ENCODE measurements around the gene FADS2. TPM values are rescaled to one million over a fixed set of nuclear protein-coding genes. Genes with fewer than 3 reads are reported as not detected.

The FADS2 gene
- total RNA-seq, 1 donor from 2014 or later, result 232 TPM

- intact Hi-C loops (cut with micrococcal nuclease), result no loop called here
These were observed 88.7 kb downstream of the FADS2 start for GRCh38 chr11:61916737-61917333.

Other genes with a start within 250 kb of the FADS2 start
- not detected in 2 replicates for gene SYT7, start 247.2 kb upstream of the FADS2 start, total RNA-seq
- gene DAGLA, start 147.9 kb upstream of the FADS2 start, total RNA-seq, result 0.17 and 0.25 TPM in 2 replicates
- 0.83 and 1.3 TPM in 2 replicates for gene MYRF, start 75.7 kb upstream of the FADS2 start, total RNA-seq
- 171 and 173 TPM in 2 replicates for gene TMEM258, start 35.7 kb upstream of the FADS2 start, total RNA-seq
- 96.3 and 104 TPM in 2 replicates for gene FEN1, start 35.4 kb upstream of the FADS2 start, total RNA-seq
- 70.0 and 71.6 TPM in 2 replicates for gene FADS1, start 11.3 kb upstream of the FADS2 start, total RNA-seq
- 7.1 and 9.6 TPM in 2 replicates for gene FADS3, start 63.2 kb downstream of the FADS2 start, total RNA-seq
- 0.34 and 0.41 TPM in 2 replicates for gene RAB3IL1, start 89.3 kb downstream of the FADS2 start, total RNA-seq
- gene BEST1, start 122.1 kb downstream of the FADS2 start, total RNA-seq, result 0.44 TPM in 1 of 2 replicates, not detected in the other
- gene FTH1, start 139.3 kb downstream of the FADS2 start, total RNA-seq, result 1,168 and 1,205 TPM in 2 replicates